ENCODE measurements around the gene C17orf107.

C17orf107 gene

DNA sequence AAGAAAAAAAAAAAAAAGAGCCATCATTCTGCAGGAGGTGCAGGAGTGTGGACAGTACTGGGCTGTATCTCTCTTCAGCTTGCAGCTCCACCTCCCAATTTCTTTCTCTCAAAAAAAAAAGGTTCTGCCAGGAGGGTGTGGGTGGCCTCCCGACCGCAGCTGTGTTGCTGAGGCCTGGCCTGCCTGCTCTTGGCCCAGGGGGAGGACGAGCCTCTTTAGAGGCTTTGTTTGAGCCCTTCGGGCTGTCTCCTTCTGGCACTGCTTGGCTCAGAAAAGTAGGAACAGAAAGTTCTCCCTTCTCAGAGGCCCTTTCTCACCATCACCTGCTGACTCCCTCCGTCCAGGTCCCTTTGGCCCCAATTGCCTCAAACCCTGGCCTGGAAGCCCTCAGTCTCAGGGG lies 22.2 kb upstream of the C17orf107 start:
- no peak for DNase-seq

DNA sequence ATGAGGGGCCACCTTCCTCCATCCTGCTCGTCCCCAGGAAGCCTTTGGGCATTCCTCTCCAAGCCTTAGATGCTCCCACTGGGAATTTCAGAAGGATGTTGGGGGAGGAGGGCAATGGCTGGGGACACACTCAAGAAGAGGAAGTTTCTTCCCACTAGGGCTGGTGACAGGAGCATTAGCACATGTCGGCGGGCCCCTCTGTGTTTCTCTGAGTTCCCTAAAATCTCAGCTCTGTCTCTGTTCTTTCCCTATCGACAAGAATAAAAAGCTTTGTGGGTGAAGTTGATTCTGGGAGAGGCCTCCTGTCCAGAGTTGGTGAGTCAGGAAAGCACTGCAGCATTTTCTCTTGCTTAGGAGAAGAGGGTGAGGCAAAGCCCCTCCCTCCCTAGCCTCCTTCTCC lies 19.7 kb upstream of the C17orf107 start:
- DNase-seq: no peak

DNA sequence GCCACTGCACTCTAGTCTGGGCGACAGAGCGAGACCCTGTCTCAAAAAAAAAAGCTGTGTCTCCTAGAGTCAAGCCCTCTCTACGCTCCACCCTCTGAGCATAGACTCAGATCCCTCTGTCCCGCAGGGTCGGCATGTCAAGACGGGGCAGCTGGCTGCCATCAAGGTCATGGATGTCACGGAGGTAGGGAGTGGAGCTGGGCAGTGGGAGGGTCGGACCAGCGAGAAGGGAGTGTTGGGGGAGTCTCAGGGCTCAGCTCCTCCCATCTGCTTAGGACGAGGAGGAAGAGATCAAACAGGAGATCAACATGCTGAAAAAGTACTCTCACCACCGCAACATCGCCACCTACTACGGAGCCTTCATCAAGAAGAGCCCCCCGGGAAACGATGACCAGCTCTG lies 18.5 kb upstream of the C17orf107 start:
- DNase-seq: no peak

DNA sequence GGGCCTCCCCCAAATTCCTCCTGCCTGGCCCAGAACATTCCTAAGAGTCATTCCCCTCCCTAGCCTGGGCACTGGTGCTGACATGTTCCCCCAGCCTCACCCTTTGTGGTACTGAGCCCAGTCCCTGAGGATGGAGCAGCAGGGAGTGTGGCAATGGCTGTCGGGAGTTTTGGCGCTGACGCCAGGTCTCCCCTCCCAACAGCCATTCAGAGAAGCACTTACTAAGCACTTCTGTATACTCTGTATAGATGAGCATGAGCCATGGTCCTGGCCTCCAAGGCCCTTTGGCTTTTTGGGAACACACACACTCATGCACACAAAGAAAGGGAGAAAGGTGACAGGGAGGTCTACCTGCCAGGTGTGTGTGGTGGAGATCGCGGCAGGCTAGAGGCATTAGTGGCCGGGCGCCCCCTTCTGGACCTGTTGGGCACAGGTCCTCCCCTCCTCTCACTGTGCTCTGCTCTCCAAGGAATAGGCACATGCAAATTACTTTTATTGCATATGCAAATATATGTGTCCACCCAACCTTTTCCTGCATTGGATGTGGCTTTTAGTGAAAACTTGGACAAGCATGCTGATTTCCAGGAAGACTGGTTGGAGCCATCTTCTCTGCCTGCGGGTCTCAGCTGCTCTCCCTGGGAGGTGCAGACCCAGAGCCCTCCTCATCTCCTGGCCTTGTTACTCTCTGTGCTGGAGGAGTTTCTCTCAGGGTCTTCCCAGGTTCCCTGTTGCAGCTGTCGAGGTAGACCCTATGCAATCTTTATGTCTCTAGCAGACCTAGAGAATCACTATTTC lies 17.4 kb upstream of the C17orf107 start:
- peak; percentile 68 for DNase-seq

DNA sequence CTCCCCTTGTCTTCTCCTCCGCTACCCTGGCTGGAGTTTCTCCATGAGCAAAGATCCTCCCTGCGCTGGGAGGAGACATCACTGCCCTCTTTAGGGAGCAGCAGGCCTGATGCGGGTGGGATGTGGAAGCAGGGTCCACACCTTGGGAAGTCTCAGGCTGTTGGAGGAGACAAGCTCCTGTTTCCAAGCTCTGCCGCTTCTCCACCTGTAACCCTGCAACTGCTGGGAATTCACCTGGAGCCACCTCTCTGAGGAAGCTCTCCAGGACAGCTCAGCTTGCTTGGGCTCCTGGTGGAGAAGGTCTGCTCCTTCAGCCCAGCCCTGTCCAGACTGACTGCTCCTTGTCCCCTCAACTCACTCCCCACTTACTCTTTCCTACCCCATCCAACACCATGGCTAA lies 14.8 kb upstream of the C17orf107 start:
- no peak for DNase-seq

DNA sequence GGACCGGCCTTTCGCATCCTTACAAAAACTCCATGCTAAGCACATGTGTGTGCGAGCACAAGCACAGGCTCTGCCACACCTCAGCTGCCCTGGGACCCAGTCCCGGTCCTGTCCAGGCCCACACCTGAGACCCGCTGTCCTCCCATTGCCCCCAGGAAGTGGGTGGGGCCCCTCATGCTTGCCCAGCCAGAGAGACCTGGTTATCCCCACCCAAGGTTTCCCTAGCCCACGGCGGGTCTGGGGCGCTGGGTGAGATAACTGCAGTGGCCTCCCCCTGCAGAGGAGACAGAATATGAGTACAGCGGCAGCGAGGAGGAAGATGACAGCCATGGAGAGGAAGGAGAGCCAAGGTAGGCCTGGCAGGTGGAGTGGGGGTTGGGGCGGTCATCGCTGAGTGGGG lies 12.5 kb upstream of the C17orf107 start:
- DNase-seq: no peak

DNA sequence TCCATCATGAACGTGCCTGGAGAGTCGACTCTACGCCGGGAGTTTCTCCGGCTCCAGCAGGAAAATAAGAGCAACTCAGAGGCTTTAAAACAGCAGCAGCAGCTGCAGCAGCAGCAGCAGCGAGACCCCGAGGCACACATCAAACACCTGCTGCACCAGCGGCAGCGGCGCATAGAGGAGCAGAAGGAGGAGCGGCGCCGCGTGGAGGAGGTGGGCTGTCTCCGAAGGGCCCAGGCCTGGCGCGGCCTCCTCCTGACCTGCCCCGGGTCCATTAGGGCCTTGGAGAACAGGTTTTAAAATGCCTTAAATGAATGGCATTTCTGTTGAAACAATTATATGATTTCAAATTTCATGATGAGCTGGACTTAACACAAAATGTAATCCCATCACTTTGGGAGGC lies 11.8 kb upstream of the C17orf107 start:
- no peak for DNase-seq

DNA sequence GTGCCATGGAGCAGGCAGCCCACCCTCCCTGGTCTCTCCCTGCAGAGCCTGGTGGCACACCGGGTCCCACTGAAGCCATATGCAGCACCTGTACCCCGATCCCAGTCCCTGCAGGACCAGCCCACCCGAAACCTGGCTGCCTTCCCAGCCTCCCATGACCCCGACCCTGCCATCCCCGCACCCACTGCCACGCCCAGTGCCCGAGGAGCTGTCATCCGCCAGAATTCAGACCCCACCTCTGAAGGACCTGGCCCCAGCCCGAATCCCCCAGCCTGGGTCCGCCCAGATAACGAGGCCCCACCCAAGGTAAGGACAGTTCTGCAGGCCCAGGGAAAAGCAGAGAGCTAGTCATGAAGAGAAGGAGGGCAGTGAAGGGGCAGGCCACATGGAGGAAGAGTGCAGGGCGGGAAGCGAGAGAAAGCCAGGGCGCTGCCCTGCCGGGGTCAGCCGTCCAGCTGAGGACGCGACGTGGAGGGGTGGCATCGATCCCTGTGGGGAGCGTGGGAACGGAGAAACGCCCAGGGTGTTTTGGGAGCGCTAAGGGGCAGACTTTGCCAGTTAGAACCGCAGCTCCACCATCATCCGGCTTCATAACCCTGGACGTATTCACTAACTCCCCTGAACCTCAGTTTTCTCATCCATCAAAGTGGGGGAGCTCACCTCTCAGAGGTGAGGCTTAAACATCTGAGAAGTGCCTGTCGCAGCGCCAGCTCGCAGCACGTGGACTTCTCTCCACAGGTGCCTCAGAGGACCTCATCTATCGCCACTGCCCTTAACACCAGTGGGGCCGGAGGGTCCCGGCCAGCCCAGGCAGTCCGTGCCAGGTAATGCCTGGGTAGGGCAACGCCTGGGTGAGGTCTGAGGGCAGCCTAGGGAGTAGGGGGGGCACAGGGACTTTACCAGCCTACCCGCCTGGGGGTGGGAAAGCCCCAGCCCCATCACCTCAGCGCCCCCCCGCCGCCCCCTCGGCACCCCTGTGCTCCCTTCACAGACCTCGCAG lies 7.6 kb upstream of the C17orf107 start:
- DNase-seq: no peak

DNA sequence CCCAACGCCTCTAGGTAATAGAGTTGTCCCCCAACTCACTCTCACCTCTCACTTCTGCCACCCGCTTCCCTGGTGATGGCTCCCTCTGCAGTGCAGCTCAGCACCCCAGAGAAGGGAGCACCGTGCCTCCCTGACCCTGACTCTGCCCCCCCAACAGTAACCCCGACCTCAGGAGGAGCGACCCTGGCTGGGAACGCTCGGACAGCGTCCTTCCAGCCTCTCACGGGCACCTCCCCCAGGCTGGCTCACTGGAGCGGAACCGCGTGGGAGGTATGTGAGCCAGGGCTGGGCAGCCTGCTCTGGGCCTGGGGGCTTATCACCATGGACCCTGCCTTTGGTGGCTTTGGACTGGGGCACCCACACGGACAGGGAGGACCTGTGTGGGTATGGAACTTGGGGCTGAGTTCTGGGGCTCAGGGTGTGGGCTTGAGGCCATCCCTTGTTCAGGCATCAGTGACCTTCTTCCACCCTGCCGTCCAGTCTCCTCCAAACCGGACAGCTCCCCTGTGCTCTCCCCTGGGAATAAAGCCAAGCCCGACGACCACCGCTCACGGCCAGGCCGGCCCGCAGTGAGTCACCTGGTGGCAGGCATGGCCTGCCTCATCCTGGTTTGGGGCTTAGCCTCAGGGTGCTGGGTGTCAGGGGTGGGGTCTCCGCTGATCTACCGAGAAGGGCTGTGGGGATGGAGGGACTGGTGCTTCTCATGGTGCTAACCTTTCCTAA lies 6.7 kb upstream of the C17orf107 start:
- DNase-seq: no peak

DNA sequence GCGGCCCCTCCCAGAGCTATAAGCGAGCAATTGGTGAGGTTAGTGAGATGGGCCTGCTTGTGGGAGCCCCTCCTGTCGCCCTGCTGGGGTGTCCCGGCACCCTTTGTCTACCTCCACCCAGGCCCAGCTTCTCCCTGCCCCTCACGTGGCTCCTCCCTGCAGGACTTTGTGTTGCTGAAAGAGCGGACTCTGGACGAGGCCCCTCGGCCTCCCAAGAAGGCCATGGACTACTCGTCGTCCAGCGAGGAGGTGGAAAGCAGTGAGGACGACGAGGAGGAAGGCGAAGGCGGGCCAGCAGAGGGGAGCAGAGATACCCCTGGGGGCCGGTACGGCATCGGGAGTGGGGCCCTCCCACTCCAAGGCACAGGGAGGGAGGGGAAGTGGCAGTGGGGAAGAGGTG lies 6.1 kb upstream of the C17orf107 start:
- no peak for DNase-seq

DNA sequence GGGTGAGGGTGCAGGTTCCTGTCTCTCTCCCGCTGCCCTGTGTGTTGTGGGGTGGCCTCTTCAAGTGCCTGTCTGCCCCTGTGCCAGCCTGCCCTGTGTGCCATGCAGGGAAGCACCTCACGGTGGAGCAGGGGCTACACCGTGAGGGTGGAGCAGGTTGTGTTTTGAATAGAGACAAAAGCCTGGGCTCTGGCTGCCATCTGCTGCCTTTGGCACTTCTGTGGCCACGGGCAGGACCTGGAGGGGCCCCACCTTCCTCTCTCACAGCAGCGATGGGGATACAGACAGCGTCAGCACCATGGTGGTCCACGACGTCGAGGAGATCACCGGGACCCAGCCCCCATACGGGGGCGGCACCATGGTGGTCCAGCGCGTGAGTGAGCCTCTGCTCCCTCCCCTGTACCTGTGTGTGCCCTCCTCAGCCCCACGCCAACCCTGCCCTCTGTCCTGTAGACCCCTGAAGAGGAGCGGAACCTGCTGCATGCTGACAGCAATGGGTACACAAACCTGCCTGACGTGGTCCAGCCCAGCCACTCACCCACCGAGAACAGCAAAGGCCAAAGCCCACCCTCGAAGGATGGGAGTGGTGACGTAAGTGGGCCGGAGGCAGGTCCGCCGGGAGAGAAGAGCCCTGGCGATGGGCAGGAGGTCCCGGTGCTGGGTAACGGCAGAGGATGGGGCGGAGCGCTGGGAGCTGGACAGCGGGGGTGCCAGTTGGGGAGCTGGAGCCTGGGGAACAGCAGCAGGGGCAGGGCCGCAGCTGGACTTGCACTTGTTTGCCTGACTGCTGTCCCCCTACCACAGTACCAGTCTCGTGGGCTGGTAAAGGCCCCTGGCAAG lies 5.4 kb upstream of the C17orf107 start:
- no peak for DNase-seq

DNA sequence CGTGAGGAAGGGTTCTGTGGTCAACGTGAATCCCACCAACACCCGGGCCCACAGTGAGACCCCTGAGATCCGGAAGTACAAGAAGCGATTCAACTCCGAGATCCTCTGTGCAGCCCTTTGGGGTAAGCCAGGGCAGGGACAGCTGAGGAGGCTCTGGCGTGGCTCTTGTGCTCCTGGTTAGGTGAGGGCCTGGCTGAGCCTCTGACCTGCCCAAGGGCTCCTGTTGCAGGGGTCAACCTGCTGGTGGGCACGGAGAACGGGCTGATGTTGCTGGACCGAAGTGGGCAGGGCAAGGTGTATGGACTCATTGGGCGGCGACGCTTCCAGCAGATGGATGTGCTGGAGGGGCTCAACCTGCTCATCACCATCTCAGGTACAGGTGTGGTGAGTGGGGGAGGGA lies 4.2 kb upstream of the C17orf107 start:
- no peak for DNase-seq

DNA sequence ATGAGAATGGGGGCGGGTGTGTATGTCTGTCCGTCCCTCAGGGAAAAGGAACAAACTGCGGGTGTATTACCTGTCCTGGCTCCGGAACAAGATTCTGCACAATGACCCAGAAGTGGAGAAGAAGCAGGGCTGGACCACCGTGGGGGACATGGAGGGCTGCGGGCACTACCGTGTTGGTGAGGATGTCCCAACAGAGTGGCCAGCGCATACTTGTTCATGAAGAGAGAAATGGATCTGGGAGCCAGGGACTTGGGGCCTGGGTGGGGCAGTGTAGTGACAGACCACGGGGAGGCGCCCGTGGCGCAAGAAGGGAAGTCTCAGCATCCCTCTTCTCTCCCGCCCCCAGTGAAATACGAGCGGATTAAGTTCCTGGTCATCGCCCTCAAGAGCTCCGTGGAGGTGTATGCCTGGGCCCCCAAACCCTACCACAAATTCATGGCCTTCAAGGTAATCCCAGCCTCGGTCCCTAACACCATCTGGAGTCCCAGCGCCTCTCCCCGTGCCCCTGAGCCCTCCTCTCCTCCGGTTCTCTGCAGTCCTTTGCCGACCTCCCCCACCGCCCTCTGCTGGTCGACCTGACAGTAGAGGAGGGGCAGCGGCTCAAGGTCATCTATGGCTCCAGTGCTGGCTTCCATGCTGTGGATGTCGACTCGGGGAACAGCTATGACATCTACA lies 3.5 kb upstream of the C17orf107 start:
- no peak for DNase-seq

DNA sequence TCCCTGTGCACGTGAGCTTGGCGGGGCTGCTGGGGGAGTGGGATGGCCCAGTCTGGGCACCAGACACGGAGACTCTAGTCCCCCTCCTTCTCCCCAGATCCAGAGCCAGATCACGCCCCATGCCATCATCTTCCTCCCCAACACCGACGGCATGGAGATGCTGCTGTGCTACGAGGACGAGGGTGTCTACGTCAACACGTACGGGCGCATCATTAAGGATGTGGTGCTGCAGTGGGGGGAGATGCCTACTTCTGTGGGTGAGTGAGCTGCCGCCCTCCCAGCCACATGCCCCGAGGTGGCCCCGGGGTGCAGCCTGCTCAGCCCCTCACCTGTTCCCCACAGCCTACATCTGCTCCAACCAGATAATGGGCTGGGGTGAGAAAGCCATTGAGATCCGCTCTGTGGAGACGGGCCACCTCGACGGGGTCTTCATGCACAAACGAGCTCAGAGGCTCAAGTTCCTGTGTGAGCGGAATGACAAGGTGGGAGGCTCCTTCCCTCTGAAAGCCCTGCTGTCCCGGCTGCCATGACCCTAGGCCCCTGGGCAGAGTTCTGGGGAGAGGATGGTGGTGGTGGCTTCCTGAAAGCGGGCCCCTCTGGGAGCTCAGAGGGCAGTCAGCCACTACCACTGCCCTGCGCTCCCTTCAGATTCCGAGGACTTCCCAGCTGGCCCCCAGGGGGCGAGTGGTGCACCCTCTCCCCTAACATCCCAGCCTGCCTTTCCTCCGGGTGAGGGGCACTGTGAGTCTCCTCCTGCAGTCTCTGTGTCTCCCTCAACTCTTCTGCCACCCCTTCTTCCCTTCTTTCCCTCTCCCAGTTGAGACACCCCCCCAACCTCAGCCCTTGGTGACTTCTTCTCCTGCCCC lies 2.8 kb upstream of the C17orf107 start:
- no peak for DNase-seq

DNA sequence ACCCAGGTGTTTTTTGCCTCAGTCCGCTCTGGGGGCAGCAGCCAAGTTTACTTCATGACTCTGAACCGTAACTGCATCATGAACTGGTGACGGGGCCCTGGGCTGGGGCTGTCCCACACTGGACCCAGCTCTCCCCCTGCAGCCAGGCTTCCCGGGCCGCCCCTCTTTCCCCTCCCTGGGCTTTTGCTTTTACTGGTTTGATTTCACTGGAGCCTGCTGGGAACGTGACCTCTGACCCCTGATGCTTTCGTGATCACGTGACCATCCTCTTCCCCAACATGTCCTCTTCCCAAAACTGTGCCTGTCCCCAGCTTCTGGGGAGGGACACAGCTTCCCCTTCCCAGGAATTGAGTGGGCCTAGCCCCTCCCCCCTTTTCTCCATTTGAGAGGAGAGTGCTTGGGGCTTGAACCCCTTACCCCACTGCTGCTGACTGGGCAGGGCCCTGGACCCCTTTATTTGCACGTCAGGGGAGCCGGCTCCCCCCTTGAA lies 2.1 kb upstream of the C17orf107 start:
- DNase-seq: no peak

DNA sequence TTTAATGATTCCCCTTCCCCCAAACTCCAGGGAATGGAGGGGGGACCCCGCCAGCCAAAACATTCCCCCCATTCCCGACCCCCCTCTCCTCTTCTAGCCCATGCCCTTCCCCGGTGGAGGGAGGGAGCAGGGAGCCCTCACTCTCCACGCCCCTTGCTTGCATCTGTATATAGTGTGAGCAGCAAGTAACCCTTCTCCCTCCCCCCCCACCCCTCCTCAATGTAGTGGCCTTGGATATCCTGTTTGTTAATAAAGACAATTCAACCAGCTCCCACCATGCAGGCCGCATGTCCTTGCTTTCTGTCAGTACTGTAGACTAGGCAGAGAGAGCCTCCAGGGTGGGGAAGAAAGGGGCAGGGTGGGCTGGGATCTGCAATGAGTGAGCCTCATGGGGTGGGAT lies 1.6 kb upstream of the C17orf107 start:
- no peak for DNase-seq

DNA sequence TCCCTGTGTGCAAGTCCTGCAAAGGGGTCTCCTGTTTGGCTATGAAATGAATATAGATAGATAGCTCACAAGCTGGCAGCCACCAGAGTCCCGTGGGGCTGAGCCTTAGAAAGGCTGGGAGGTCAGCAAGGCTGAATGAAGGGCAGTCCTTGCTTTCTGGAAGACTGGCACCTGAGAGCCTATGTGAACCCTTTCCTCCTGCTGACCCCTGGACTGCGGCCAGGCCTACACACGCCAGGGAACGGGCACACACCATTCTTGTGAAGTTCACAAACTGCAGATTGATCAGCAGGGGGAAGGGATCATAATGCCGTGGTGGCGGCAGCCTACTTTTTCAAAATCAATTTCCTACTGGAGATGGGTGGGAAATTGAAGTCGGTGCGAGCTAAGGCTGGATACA lies 985 bp upstream of the C17orf107 start:
- no peak for DNase-seq

DNA sequence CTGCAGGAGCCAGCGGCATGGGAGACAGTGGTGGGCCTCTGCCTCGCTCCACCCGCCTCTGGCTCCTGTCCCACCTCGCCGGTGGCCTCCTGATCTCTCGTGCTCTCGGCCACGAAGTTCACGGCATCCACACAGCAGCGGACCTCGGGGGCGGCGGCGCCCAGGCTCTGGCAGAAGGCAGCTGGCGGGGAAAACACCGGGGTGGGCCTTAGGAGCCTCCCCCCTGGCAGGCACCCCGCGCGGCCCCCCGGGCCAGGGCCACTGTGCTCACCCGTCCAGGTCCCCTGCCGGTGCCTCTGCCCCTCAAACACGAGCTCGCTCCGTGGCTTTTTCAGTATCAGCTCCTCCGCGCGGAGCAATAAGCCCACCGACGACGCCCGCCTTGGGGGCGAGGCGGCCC lies 409 bp upstream of the C17orf107 start:
- no peak for DNase-seq

DNA sequence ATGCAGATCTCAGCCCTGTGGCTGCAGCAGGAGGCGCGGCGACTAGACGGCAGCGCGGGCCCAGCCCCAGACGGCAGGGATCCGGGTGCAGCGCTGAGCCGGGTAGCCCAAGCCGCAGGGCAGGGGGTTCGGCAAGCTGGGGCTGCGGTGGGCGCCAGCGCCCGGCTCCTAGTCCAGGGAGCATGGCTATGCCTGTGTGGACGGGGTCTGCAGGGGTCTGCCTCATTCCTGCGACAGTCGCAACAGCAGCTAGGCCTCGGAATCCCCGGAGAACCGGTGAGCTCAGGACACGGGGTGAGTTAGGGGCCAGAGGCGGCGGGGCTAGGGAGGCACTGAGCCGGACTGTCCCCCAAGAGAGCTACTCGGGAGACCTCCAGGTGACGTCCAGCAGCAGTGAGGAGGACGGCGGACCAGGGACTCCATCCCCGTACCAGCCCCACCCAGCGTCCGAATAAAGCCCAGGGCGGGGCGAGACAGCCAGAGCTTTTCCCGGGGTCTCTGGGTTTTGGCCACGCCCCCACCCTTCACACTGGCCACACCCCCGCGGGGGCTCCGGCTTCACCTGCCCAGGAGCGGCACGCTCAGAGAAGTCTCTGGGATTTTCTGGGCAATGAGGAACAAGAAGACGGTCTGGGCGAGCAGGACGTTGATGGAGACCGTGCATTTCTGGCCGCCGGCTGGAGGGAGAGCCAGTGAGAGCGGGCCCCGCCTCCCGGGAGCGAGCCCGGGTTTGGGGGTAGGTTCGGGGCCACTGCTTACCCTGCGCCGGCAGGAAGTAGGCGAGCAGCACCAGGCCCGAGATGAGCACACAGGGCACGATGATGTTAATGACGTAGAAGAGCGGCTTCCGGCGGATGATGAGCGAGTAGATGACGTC lies 1.1 kb downstream of the C17orf107 start:
- DNase-seq: peak; percentile 82

All from CD4-positive, alpha-beta T cell treated with Interleukin-21 for 1 hour (primary cell).